GM15510 (cell line): ENCODE data around the gene FOXD4L3.
"Not testable (repeated sequence)": the region's sequence is repeated elsewhere in the genome, so short reads cannot be mapped to it uniquely, and the experiment has no call there.

Experiments used
- POLR2A ChIP-seq: IDR thresholded peaks from 3 replicates; pipeline ENCODE4 v1.6.1; 2011; ENCODE audit warnings: borderline replicate concordance; ENCODE audit not compliant: insufficient read length; ENCODE audit errors: extremely low read depth

The FOXD4L3 gene

DNA sequence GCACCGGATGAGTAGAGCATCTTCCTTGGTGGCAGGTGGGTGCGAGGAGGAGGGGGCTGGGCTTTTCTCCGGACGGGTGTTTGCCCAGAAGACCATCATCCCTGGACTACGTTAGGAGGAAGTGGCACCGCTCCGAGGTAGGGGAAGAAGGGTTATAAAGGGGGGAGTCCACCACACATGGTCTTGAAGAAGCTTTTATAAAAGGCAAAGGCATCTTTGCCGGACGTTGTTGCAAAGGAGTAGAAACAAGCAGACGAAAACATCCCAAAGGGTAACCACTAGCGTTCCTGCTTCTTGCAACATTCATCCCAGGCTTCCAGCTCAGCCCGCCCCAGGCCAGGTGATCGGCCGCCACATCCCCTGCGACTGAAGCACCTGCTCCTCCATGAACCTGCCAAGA lies at the start of gene FOXD4L3:
Gene FOXD4L3, plus strand, starts transcription at position 301 of the 400 bp plus-strand sequence. Its CDS starts 85 bp downstream, at position 386.
- TF ChIP-seq POLR2A, result not testable (repeated sequence)
